K562 (cell line): ENCODE measurements around the gene DCN. TPM values are rescaled to one million over a fixed set of nuclear protein-coding genes. Genes with fewer than 3 reads are reported as not detected.
A peak's percentile ranks its signal among the peaks of the same experiment; 100 is the strongest.

Experiments
- ATAC-seq: fragments of 200-7000 bp; cut with Tn5 transposase; 3 replicates; pipeline ENCODE4 v1.9.1; 2020; ENCODE audit warnings: moderate library complexity
- BruUV-seq: library from RNA; stranded (reverse); fragments of 400-500 nt; replicated peaks from 2 replicates; lab custom pipeline; 2021; lab: Mats Ljungman, UMichigan
- CTCF ChIA-PET: fragments of 300-600 bp; formaldehyde crosslinking; extraction: SDS; loops from one replicate; lab custom pipeline; 2021; ENCODE audit warnings: low intra/inter-chr PET ratio; lab: Yijun Ruan, JAX
- POLR2A ChIA-PET: fragments of 300-600, 350-650 bp; sonication (Branson Sonifier 250); formaldehyde crosslinking; extraction: SDS; loops from one replicate; lab custom pipeline; 2021; ENCODE audit warnings: antibody characterized with exemption, inconsistent platforms; lab: Yijun Ruan, JAX
- DNase-seq, 4 experiments: peaks; one replicate each; pipeline versions ENCODE4 v3.0.0 to v3.0.0-alpha.2; 2011 to 2018; ENCODE audit warnings: low spot score in 3 of 4, mixed read lengths in 3 of 4; ENCODE audit errors: extremely low read depth in 1 of 4
- FAIRE-seq: peaks from 2 replicates; lab custom pipeline; 2011; peaks lifted over from hg19 to GRCh38; lab: Jason Lieb, UNC
- H2AFZ ChIP-seq: 2 replicates; pipeline ENCODE4 v1.6.0; 2011; ENCODE audit warnings: low read depth, low read length, control low read depth, inconsistent platforms
- H3K27ac ChIP-seq: fragments of 200-600 bp; 3 replicates; pipeline ENCODE4 v1.8.0; 2011; ENCODE audit warnings: low read depth, mild to moderate bottlenecking, control low read depth, inconsistent platforms, low read length, moderate library complexity, mixed read lengths; ENCODE audit errors: extremely low read depth
- H3K27me3 ChIP-seq, 2 experiments: fragments of 300-600 bp in 1 of 2; 2 replicates in 1 of 2; 3 replicates in 1 of 2; pipeline versions ENCODE4 v1.6.0 to v1.8.0; 2011; ENCODE audit warnings: inconsistent platforms in 2 of 2, low read length in 2 of 2, mild to moderate bottlenecking in 1 of 2, mixed read lengths in 1 of 2, moderate library complexity in 1 of 2; ENCODE audit not compliant: control insufficient read depth in 2 of 2, insufficient read depth in 2 of 2
- H3K36me3 ChIP-seq: fragments of 300-600 bp; 3 replicates; pipeline ENCODE4 v1.8.0; 2011; ENCODE audit warnings: mild to moderate bottlenecking, low read length, inconsistent platforms; ENCODE audit not compliant: control insufficient read depth, insufficient read depth
- H3K4me1 ChIP-seq, 2 experiments: fragments of 200-600 bp in 1 of 2; replicated peaks in 1 of 2; 2 replicates in 1 of 2; 3 replicates in 1 of 2; pipeline versions ENCODE4 v1.5.1 to v1.8.0; 2011; ENCODE audit warnings: inconsistent platforms in 2 of 2, low read length in 2 of 2, mild to moderate bottlenecking in 1 of 2, mixed read lengths in 1 of 2, moderate library complexity in 1 of 2; ENCODE audit not compliant: control insufficient read depth in 2 of 2, insufficient read depth in 2 of 2
- H3K4me2 ChIP-seq: 2 replicates; pipeline ENCODE4 v1.6.1; 2011; ENCODE audit warnings: low read length, control low read depth, inconsistent platforms, mixed read lengths; ENCODE audit not compliant: insufficient read depth
- H3K4me3 ChIP-seq: fragments of 200-600 bp; sonication (generic), shearing (Covaris generic); 2 replicates; pipeline ENCODE4 v1.5.1; 2016; ENCODE audit warnings: control low read depth, inconsistent platforms
- H3K79me2 ChIP-seq: fragments of 200-600 bp; 3 replicates; pipeline ENCODE4 v1.8.0; 2011; ENCODE audit warnings: low read length, inconsistent platforms; ENCODE audit not compliant: control insufficient read depth, insufficient read depth
- H3K9ac ChIP-seq, 2 experiments: 2 replicates each; pipeline versions ENCODE4 v1.6.0 to v1.6.1; 2011; ENCODE audit warnings: low read depth in 2 of 2, low read length in 2 of 2, control low read depth in 1 of 2, inconsistent platforms in 1 of 2, mild to moderate bottlenecking in 1 of 2, mixed read lengths in 1 of 2; ENCODE audit not compliant: insufficient read depth in 1 of 2
- H3K9me1 ChIP-seq: one replicate; pipeline ENCODE4 v1.6.0; 2011; ENCODE audit warnings: inconsistent platforms, mild to moderate bottlenecking, low read length, moderate library complexity; ENCODE audit not compliant: control insufficient read depth, insufficient read depth
- H3K9me3 ChIP-seq: replicated peaks from 2 replicates; pipeline ENCODE4 v1.5.1; 2011; ENCODE audit warnings: low read depth, low read length, inconsistent platforms; ENCODE audit not compliant: control insufficient read depth, insufficient read depth
- H4K20me1 ChIP-seq: replicated peaks from 2 replicates; pipeline ENCODE4 v1.6.1; 2011; ENCODE audit warnings: low read length, inconsistent platforms, mixed read lengths; ENCODE audit not compliant: control insufficient read depth, insufficient read depth
- CEBPG ChIP-seq, 3 experiments: fragments of 200-800 bp in 1 of 3; sonication (Bioruptor generic) in 1 of 3; sonication (generic) in 1 of 3; formaldehyde crosslinking in 1 of 3; IDR thresholded peaks in 2 of 3; conservative IDR thresholded peaks in 1 of 3; 2 replicates each; pipeline versions ENCODE4 v1.6.1 to v1.8.0; 2016 to 2022; ENCODE audit warnings: missing compliant biosample characterization in 2 of 3, missing genetic modification characterization in 2 of 3, mild to moderate bottlenecking in 1 of 3, missing genetic modification reagents in 1 of 3
- RAD21 ChIP-seq, 2 experiments: fragments of 250-450 bp in 1 of 2; fragments of 450-650 bp in 1 of 2; sonication (Bioruptor Pico) in 1 of 2; formaldehyde crosslinking in 1 of 2; IDR thresholded peaks in 1 of 2; conservative IDR thresholded peaks in 1 of 2; 2 replicates each; pipeline versions ENCODE4 v1.4.0 to v1.8.0; 2020 to 2022; ENCODE audit warnings: mild to moderate bottlenecking in 2 of 2, moderate library complexity in 1 of 2
- RBM22 ChIP-seq: fragments of 200-400 bp; formaldehyde crosslinking; IDR thresholded peaks from 2 replicates; pipeline ENCODE4 v1.6.1; 2018; ENCODE audit warnings: low read length, low read depth; ENCODE audit not compliant: poor library complexity, severe bottlenecking
- ZC3H4 ChIP-seq: sonication (generic); formaldehyde crosslinking; IDR thresholded peaks from 2 replicates; pipeline ENCODE4 v1.9.0; 2021; ENCODE audit warnings: missing genetic modification reagents, borderline replicate concordance
- ZNF507 ChIP-seq: conservative IDR thresholded peaks from 2 replicates; pipeline ENCODE4 v1.6.1; 2017; ENCODE audit warnings: missing genetic modification characterization, missing compliant biosample characterization
- WGBS: fragments of 100-300 bp; shearing (Covaris generic); methylation state at CpG from one replicate; pipeline ENCODE4 v1.1.6; 2016; ENCODE audit warnings: low coverage, mixed read lengths; ENCODE audit not compliant: insufficient coverage; ENCODE audit errors: missing lambda C conversion rate; 5-methylcytosine and 5-hydroxymethylcytosine counted together
- in situ Hi-C: fragments of 300-500 bp; cut with MboI; formaldehyde crosslinking; loops from 4 replicates; pipeline ENCODE4 v1.15.0; 2018; ENCODE audit warnings: inconsistent platforms, mixed read lengths
- intact Hi-C: fragments of 100-400 bp; cut with micrococcal nuclease; formaldehyde crosslinking; loops from 2 replicates; pipeline ENCODE4 v1.14.2; 2022
- polyA plus RNA-seq, 8 experiments: library from polyadenylated mRNA; depleted of rRNA in 4 of 8; stranded (reverse) in 5 of 8; unstranded in 3 of 8; fragments of >200 nt; fragmentation: Nextera tagmentation in 2 of 8; fragmentation: Illumina TruSeq in 1 of 8; extraction: Ambion mirVana in 2 of 8; extraction: Trizol in 1 of 8; gene quantifications; 2 replicates each; pipeline versions ENCODE4 v1.2.1 to v1.2.3, GENCODE V29; 2011 to 2014; ENCODE audit warnings: inconsistent platforms in 1 of 8, missing spikeins in 1 of 8
- total RNA-seq, 7 experiments: library from RNA; depleted of rRNA in 6 of 7; stranded (reverse); fragments of >200 nt in 6 of 7; fragmentation: Illumina TruSeq in 2 of 7; extraction: Trizol in 2 of 7; gene quantifications; 2 replicates each; pipeline versions ENCODE4 v1.2.1 to v1.2.3, GENCODE V29; 2011 to 2021; ENCODE audit warnings: low replicate concordance in 1 of 7
- TF ChIP-seq, protein P1 (sequence below), 3 experiments: IDR thresholded peaks in 2 of 3; conservative IDR thresholded peaks in 1 of 3; 2 replicates each; pipeline ENCODE4 v1.5.1; 2011 to 2012; ENCODE audit warnings: low read length in 3 of 3, mild to moderate bottlenecking in 3 of 3, control low read depth in 2 of 3, improper control_type of control experiment in 1 of 3, inconsistent platforms in 1 of 3, low read depth in 1 of 3, mixed read lengths in 1 of 3, moderate library complexity in 1 of 3; ENCODE audit not compliant: insufficient read depth in 2 of 3
- TF ChIP-seq, protein P2 (sequence below): fragments of 450-650 bp; formaldehyde crosslinking; IDR thresholded peaks from 2 replicates; pipeline ENCODE4 v1.4.0; 2020; ENCODE audit warnings: mild to moderate bottlenecking, moderate library complexity

Gene DCN
- total and polyA plus RNA-seq, 9 of the 15 experiments (the other 6 are each of a cell fraction or from before 2014, with no cell fraction given): 0.08 to 2.4 (median 0.31) TPM; not detected in 1

DNA sequence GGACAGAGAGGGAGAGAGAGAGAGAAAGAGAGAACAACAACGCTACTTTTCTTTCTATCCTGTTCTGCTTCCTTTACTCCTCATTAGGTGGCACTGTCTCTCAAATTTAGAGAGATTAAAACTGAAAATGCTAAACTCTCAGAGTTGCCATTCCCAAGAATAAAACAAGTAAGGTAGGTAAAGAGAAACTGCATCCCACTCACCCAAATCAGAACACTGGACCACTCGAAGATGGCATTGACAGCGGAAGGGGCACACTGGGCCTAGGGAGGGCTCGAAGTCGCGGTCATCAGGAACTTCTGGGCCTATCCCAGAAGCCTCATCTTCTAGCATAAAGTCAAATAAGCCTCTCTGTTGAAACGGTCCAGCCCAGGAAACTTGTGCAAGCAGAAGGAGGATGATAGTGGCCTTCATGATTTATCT lies 4.5 kb downstream of the DCN start:
- no peak overlapping the region for H3K27ac ChIP-seq
- H2AFZ ChIP-seq: no peak overlapping the region
- no peaks in the 10 kb centered on the region for H3K79me2 ChIP-seq
- no peak overlapping the region for H3K9ac ChIP-seq
- H3K36me3 ChIP-seq: no peaks in the 10 kb centered on the region
- ATAC-seq (peak; percentile 69), DNase-seq (peak in 1 of 4 experiments; percentile 1), FAIRE-seq (peak; percentile 6)
- H3K4me2 ChIP-seq: no peak overlapping the region
- intact Hi-C loops: loop anchor here (1.0 to 2.0 kb wide), 2 partner anchors 149 to 177 kb away; no protein-coding TSS in a partner anchor
- no TSS peak for BruUV-seq
- ChIA-PET CTCF (interaction anchor here (0.5 to 1.3 kb wide), 4 partner anchors 147 to 1297 kb away, joined by 3 to 4 read pairs (median 4); no protein-coding TSS in a partner anchor), POLR2A (no interaction called here)
- 0% methylated on average over 7 of the region's 7 CpGs for WGBS
- no peaks in the 10 kb centered on the region for H3K9me3 ChIP-seq
- in situ Hi-C loops: no loop called here
- TF ChIP-seq, protein P1, sequence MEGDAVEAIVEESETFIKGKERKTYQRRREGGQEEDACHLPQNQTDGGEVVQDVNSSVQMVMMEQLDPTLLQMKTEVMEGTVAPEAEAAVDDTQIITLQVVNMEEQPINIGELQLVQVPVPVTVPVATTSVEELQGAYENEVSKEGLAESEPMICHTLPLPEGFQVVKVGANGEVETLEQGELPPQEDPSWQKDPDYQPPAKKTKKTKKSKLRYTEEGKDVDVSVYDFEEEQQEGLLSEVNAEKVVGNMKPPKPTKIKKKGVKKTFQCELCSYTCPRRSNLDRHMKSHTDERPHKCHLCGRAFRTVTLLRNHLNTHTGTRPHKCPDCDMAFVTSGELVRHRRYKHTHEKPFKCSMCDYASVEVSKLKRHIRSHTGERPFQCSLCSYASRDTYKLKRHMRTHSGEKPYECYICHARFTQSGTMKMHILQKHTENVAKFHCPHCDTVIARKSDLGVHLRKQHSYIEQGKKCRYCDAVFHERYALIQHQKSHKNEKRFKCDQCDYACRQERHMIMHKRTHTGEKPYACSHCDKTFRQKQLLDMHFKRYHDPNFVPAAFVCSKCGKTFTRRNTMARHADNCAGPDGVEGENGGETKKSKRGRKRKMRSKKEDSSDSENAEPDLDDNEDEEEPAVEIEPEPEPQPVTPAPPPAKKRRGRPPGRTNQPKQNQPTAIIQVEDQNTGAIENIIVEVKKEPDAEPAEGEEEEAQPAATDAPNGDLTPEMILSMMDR (IDR thresholded peaks at IDR 0.05 in 2 of 3, conservative IDR thresholded peaks at IDR 0.05 in 1 of 3; ENCODE audit: insufficient read depth in 2 of 3, low read depth in 1 of 3, low read length in 3 of 3): peak; percentile 11 to 51 (median 30); a peak in 4 of 6 replicates
- TF ChIP-seq RBM22 (no peak), RAD21 (CRISPR knock-in tag; conservative IDR thresholded peaks at IDR 0.05 in 1 of 2, IDR thresholded peaks at IDR 0.05 in 1 of 2) (peak; percentile 38 to 63; a peak in 3 of 4 replicates), ZNF507 (tag) (no peak), CEBPG (CRISPR knock-in tag; IDR thresholded peaks at IDR 0.05) (no peak), CEBPG (tag; conservative IDR thresholded peaks at IDR 0.05 in 1 of 2, IDR thresholded peaks at IDR 0.05 in 1 of 2) (no peak), ZC3H4 (no peak)
- TF ChIP-seq, protein P2, sequence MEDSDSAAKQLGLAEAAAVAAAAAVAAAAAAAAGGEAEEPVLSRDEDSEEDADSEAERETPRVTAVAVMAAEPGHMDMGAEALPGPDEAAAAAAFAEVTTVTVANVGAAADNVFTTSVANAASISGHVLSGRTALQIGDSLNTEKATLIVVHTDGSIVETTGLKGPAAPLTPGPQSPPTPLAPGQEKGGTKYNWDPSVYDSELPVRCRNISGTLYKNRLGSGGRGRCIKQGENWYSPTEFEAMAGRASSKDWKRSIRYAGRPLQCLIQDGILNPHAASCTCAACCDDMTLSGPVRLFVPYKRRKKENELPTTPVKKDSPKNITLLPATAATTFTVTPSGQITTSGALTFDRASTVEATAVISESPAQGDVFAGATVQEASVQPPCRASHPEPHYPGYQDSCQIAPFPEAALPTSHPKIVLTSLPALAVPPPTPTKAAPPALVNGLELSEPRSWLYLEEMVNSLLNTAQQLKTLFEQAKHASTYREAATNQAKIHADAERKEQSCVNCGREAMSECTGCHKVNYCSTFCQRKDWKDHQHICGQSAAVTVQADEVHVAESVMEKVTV (CRISPR knock-in tag): peak; percentile 32; the same call in 1 of the 2 replicates
- no peak overlapping the region for H3K4me3 ChIP-seq
- no peaks in the 10 kb centered on the region for H3K27me3 ChIP-seq
- H3K9me1 ChIP-seq: no peaks in the 10 kb centered on the region
- no peaks in the 10 kb centered on the region for H4K20me1 ChIP-seq
- no peaks in the 10 kb centered on the region for H3K4me1 ChIP-seq
